Mesenchymal stem cell (in vitro differentiated cells and primary cell): ENCODE measurements around the gene FGD6.

ENCODE experiments used
- DNase-seq: peaks from one replicate; pipeline ENCODE4 v3.0.0-alpha.2; 2013
- H2AFZ ChIP-seq: one replicate; pipeline ENCODE4 v1.6.1; 2013; ENCODE audit warnings: low read depth, mild to moderate bottlenecking, control low read depth, inconsistent platforms, low read length, moderate library complexity
- H2AK5ac ChIP-seq: 2 replicates; pipeline ENCODE4 v1.6.1; 2013; ENCODE audit warnings: low read length, moderate library complexity, mild to moderate bottlenecking, inconsistent platforms; ENCODE audit not compliant: severe bottlenecking
- H2BK120ac ChIP-seq: one replicate; pipeline ENCODE4 v1.6.1; 2013; ENCODE audit warnings: low read depth, mild to moderate bottlenecking, inconsistent platforms, low read length, moderate library complexity
- H2BK12ac ChIP-seq, 2 experiments: one replicate each; pipeline ENCODE4 v1.6.1; 2013; ENCODE audit warnings: inconsistent platforms in 2 of 2, low read length in 2 of 2, mild to moderate bottlenecking in 2 of 2, moderate library complexity in 2 of 2, control low read depth in 1 of 2
- H2BK15ac ChIP-seq: one replicate; pipeline ENCODE4 v1.6.1; 2013; ENCODE audit warnings: mild to moderate bottlenecking, low read depth, inconsistent platforms; ENCODE audit not compliant: poor library complexity, severe bottlenecking
- H2BK5ac ChIP-seq: 2 replicates; pipeline ENCODE4 v1.6.1; 2013; ENCODE audit warnings: low read depth, mild to moderate bottlenecking, low read length, control low read depth, inconsistent platforms; ENCODE audit not compliant: poor library complexity, severe bottlenecking
- H3K14ac ChIP-seq, 2 experiments: one replicate each; pipeline ENCODE4 v1.6.1; 2013; ENCODE audit warnings: inconsistent platforms in 2 of 2, low read length in 2 of 2, control low read depth in 1 of 2, mild to moderate bottlenecking in 1 of 2, moderate library complexity in 1 of 2
- H3K18ac ChIP-seq, 2 experiments: one replicate each; pipeline ENCODE4 v1.6.1; 2013; ENCODE audit warnings: inconsistent platforms in 2 of 2, low read length in 2 of 2, control low read depth in 1 of 2, low read depth in 1 of 2, mild to moderate bottlenecking in 1 of 2
- H3K23ac ChIP-seq, 2 experiments: one replicate each; pipeline ENCODE4 v1.6.1; 2013; ENCODE audit warnings: inconsistent platforms in 2 of 2, low read length in 2 of 2, mild to moderate bottlenecking in 2 of 2, moderate library complexity in 2 of 2, control low read depth in 1 of 2
- H3K27ac ChIP-seq: 2 replicates; pipeline ENCODE4 v1.5.1; 2013; ENCODE audit warnings: mild to moderate bottlenecking, moderate library complexity, low read length, control low read depth, inconsistent platforms; ENCODE audit not compliant: poor library complexity, severe bottlenecking
- H3K27me3 ChIP-seq, 2 experiments: 2 replicates each; pipeline versions ENCODE4 v1.6.1 to v1.7.0; 2013; ENCODE audit warnings: low read length in 2 of 2, mild to moderate bottlenecking in 2 of 2, moderate library complexity in 2 of 2, control low read depth in 1 of 2, inconsistent platforms in 1 of 2; ENCODE audit not compliant: control insufficient read depth in 1 of 2, insufficient read depth in 1 of 2
- H3K36me3 ChIP-seq, 2 experiments: 2 replicates each; pipeline versions ENCODE4 v1.6.1 to v1.7.0; 2013; ENCODE audit warnings: low read length in 2 of 2, control low read depth in 1 of 2, inconsistent platforms in 1 of 2, low read depth in 1 of 2, mild to moderate bottlenecking in 1 of 2; ENCODE audit not compliant: insufficient read depth in 2 of 2, control insufficient read depth in 1 of 2
- H3K4ac ChIP-seq, 2 experiments: one replicate each; pipeline ENCODE4 v1.6.1; 2013; ENCODE audit warnings: inconsistent platforms in 2 of 2, low read length in 2 of 2, mild to moderate bottlenecking in 2 of 2, moderate library complexity in 2 of 2, control low read depth in 1 of 2, low read depth in 1 of 2
- H3K4me1 ChIP-seq: 2 replicates; pipeline ENCODE4 v1.6.1; 2013; ENCODE audit warnings: low read depth, low read length, control low read depth; ENCODE audit not compliant: control insufficient read depth, insufficient read depth
- H3K4me2 ChIP-seq: 2 replicates; pipeline ENCODE4 v1.6.1; 2013; ENCODE audit warnings: low read length, mild to moderate bottlenecking, inconsistent platforms; ENCODE audit not compliant: poor library complexity, severe bottlenecking
- H3K4me3 ChIP-seq, 2 experiments: 2 replicates each; pipeline versions ENCODE4 v1.5.1 to v1.7.0; 2013; ENCODE audit warnings: low read length in 2 of 2, mild to moderate bottlenecking in 2 of 2, control low read depth in 1 of 2, low read depth in 1 of 2; ENCODE audit not compliant: insufficient read depth in 1 of 2
- H3K79me1 ChIP-seq: replicated peaks from 2 replicates; pipeline ENCODE4 v1.6.1; 2013; ENCODE audit warnings: mild to moderate bottlenecking, control low read depth, low read length, inconsistent platforms; ENCODE audit not compliant: poor library complexity, severe bottlenecking
- H3K9ac ChIP-seq: 2 replicates; pipeline ENCODE4 v1.7.0; 2013; ENCODE audit warnings: mild to moderate bottlenecking, low read length, moderate library complexity
- H3K9me3 ChIP-seq: 2 replicates; pipeline ENCODE4 v1.7.0; 2013; ENCODE audit warnings: mild to moderate bottlenecking, low read length; ENCODE audit not compliant: control insufficient read depth
- H4K8ac ChIP-seq: one replicate; pipeline ENCODE4 v1.6.1; 2013; ENCODE audit warnings: inconsistent platforms, mild to moderate bottlenecking, low read length, moderate library complexity
- H4K91ac ChIP-seq: one replicate; pipeline ENCODE4 v1.6.1; 2013; ENCODE audit warnings: mild to moderate bottlenecking, low read length, inconsistent platforms
- WGBS: methylation state at CpG from one replicate; pipeline ENCODE4 v1.1.7; 2013; ENCODE audit warnings: mixed read lengths; 5-methylcytosine and 5-hydroxymethylcytosine counted together

Gene FGD6

GRCh38 chr12:95191060-95191696 lies 26.1 kb downstream of the FGD6 start:
- peaks cover 0 to 3% of the 10 kb centered on the region in 2 experiments for H3K36me3 ChIP-seq
- H3K4ac ChIP-seq = no peak overlapping the region
- H2BK15ac ChIP-seq = no peak overlapping the region
- no peak overlapping the region for H2AFZ ChIP-seq
- no peak overlapping the region for H3K9ac ChIP-seq
- DNase-seq = no peak
- no peak overlapping the region for H4K8ac ChIP-seq
- H3K4me3 ChIP-seq = no peak overlapping the region
- H3K18ac ChIP-seq = no peak overlapping the region
- H3K27ac ChIP-seq = no peak overlapping the region
- WGBS = no CpG with 5 or more reads among the region's 1 CpG
- no peak overlapping the region for H2AK5ac ChIP-seq
- H3K23ac ChIP-seq = no peak overlapping the region
- H3K27me3 ChIP-seq = no peaks in the 10 kb centered on the region
- H3K14ac ChIP-seq = no peak overlapping the region
- no peak overlapping the region for H2BK12ac ChIP-seq
- no peak overlapping the region for H3K4me2 ChIP-seq
- H2BK120ac ChIP-seq = no peak overlapping the region
- no peak overlapping the region for H4K91ac ChIP-seq
- H2BK5ac ChIP-seq = no peak overlapping the region
- no peaks in the 10 kb centered on the region for H3K9me3 ChIP-seq
- H3K4me1 ChIP-seq = peaks cover 7% of the 10 kb centered on the region
- H3K79me1 ChIP-seq = peaks cover 20% of the 10 kb centered on the region

- no peak for DNase-seq
- Histone ChIP-seq H2AFZ (no peak overlapping the region), H3K9ac (no peak overlapping the region), H2BK12ac (no peak overlapping the region), H2BK15ac (no peak overlapping the region), H2BK5ac (no peak overlapping the region), H2BK120ac (no peak overlapping the region), H3K4ac (no peak overlapping the region), H3K23ac (no peak overlapping the region), H3K79me1 (peaks cover 21% of the 10 kb centered on the region), H3K4me2 (no peak overlapping the region), H3K27me3 (no peaks in the 10 kb centered on the region), H4K8ac (no peak overlapping the region), H3K4me1 (peaks cover 15% of the 10 kb centered on the region), H3K27ac (no peak overlapping the region), H3K36me3 (peaks cover 0 to 13% of the 10 kb centered on the region in 2 experiments), H3K14ac (no peak overlapping the region), H4K91ac (no peak overlapping the region), H3K18ac (no peak overlapping the region), H2AK5ac (no peak overlapping the region), H3K4me3 (no peak overlapping the region), H3K9me3 (no peaks in the 10 kb centered on the region)
- 87% methylated on average over 3 of the region's 5 CpGs for WGBS
Observed at GRCh38 chr12:95187865-95188415, 29.3 kb downstream of the FGD6 start.

GRCh38 chr12:95185854-95186253 lies 31.4 kb downstream of the FGD6 start:
- Histone ChIP-seq H3K4me1 (peaks cover 17% of the 10 kb centered on the region), H2BK12ac (no peak overlapping the region), H3K4me3 (no peak overlapping the region), H2AFZ (no peak overlapping the region), H3K27ac (no peak overlapping the region), H2BK15ac (no peak overlapping the region), H3K23ac (no peak overlapping the region), H3K4ac (no peak overlapping the region), H3K36me3 (peaks cover 0 to 13% of the 10 kb centered on the region in 2 experiments), H2BK5ac (no peak overlapping the region), H3K27me3 (no peaks in the 10 kb centered on the region), H3K9me3 (no peaks in the 10 kb centered on the region), H3K79me1 (peaks cover 13% of the 10 kb centered on the region), H3K9ac (no peak overlapping the region), H2AK5ac (no peak overlapping the region), H3K18ac (no peak overlapping the region), H3K4me2 (no peak overlapping the region), H4K8ac (no peak overlapping the region), H3K14ac (no peak overlapping the region), H4K91ac (no peak overlapping the region), H2BK120ac (no peak overlapping the region)
- DNase-seq = no peak

GRCh38 chr12:95185072-95185471 lies 32.2 kb downstream of the FGD6 start:
- Histone ChIP-seq H3K9me3 (no peaks in the 10 kb centered on the region), H3K9ac (no peak overlapping the region), H2BK120ac (no peak overlapping the region), H3K27me3 (no peaks in the 10 kb centered on the region), H2BK5ac (no peak overlapping the region), H2BK15ac (no peak overlapping the region), H3K4me3 (no peak overlapping the region), H3K18ac (no peak overlapping the region), H3K23ac (no peak overlapping the region), H4K8ac (no peak overlapping the region), H2AK5ac (no peak overlapping the region), H3K79me1 (peaks cover 15% of the 10 kb centered on the region), H3K36me3 (peaks cover 0 to 16% of the 10 kb centered on the region in 2 experiments), H3K4ac (no peak overlapping the region), H2BK12ac (no peak overlapping the region), H2AFZ (no peak overlapping the region), H4K91ac (no peak overlapping the region), H3K14ac (no peak overlapping the region), H3K4me2 (no peak overlapping the region), H3K4me1 (peaks cover 17% of the 10 kb centered on the region), H3K27ac (no peak overlapping the region)
- WGBS = 89% methylated on average over 4 of the region's 8 CpGs
- peak; percentile 50 for DNase-seq
